Activated gamma-delta T cell treated with anti-CD3 and anti-CD28 coated beads, Interleukin-2, amount 50 U/mL, for 16 hours (primary cell): ENCODE results near the gene MARK2.
"Not testable (repeated sequence)": the region's sequence is repeated elsewhere in the genome, so short reads cannot be mapped to it uniquely, and the experiment has no call there.

Experiments used
- DNase-seq: peaks from one replicate; pipeline ENCODE4 v3.0.0-alpha.2; 2020; ENCODE audit warnings: low read depth

MARK2 gene

DNA sequence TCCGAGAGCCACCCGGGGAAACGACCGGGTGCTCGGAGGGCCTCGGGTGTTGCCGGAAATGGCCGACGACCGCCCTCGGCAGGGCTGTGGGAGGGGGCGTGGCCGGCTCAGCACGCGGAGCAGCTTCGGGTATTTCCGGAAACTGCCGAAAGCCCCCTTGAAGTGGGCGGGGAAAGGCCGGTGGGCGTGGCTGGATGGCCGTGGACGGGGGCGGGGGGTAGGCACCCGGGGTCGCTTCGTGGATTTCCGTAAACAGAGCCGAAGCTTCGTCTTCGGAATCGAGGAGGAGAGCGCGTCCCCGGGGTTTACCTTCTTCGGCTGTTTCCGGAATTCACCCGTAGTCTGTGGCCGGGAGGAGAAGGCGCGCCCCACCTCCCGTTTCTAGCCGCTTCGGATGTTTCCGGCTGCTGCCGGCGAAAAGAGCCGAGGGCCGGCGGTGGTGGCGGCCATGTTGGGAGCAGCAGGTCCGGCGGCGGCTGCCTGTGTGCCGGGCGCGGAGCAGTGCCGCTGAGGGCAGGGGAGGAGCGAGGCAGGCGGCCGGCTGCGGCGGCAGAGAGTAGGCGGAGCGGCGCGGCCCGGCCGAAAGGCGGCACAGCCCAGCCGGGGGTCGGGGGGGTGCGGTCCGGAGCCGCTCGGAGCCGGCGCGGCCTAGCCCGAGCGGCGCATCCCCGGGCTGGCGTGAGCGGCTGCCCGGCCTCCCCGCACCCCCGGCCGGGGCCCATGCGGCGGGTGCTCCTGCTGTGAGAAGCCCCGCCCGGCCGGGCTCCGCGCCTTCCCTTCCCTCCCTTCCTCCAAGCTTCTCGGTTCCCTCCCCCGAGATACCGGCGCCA, at the start of gene MARK2:
TSS of gene MARK2 (plus strand) at position 433 of the 830 bp plus-strand sequence. CDS start at position 830, 397 bp downstream.
- DNase-seq = peak; percentile 100

DNA sequence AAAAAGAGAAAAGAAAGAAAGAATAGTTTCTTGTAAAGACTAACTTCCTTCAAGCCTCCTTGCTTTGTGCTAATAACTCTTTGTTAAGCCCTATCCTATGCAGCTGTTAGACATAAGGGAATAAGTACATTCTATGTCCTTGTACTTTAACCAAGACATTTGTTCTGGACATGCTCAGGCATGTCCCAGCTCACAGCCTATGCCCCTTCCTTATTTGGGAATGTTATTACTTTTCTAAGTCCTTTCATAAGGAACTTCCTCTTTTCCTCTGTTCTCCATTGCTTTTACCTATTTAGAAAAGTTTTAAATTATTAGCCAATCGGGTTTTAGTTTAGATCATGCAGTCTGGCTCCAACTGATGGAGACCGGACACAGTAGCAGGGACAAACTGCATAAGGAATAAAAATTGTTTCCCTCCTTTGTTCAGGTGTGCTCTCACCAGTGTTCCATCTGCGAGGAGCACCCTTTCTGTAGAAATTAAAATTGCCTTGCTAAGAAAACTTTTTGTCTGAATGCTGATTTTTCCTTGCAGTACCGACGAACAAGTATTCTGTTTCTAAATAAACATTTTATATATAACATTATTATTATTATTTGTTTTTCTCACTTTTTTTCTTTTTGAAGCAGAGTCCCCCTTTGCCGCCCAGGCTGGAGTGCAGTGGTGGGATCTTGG, 47.3 kb upstream of the MARK2 start:
- no peak for DNase-seq

DNA sequence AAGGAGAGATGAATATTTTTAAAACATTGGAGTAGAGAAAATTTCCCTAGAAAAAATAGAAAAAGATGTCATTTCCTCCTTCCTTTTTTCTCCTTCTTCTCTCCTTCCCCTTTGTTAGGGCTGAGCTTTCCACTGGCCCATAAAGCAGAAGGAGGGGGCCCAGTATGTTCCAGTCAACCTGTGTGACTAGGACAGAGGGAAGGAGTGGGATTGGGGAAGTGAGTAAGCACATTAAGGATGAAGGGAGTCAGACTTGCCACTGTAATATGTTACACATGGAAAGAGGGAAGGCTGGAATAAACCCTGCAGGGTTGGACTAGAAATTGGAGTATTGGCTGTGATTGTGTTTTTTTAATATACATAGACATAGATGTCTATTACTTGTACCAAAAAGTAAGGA, 45.7 kb upstream of the MARK2 start:
- no peak for DNase-seq

DNA sequence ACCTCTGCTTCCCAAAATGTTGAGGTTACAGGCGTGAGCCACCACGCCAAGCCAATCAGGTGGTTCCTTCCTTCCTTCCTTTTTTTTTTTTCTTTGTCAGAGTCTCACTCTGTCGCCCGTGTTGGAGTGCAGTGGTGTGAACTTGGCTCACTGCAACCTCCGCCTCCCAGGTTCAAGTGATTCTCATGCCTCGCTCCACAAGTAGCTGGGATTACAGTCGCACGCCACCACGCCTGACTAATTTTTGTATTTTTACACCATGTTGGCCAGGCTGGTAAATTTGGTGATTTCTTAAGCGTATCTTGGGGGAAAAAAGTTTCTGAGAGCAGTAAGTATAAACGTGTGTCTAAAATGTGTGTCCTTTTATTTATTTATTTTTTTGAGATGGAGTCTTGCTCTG, 43.8 kb upstream of the MARK2 start:
- no peak for DNase-seq

DNA sequence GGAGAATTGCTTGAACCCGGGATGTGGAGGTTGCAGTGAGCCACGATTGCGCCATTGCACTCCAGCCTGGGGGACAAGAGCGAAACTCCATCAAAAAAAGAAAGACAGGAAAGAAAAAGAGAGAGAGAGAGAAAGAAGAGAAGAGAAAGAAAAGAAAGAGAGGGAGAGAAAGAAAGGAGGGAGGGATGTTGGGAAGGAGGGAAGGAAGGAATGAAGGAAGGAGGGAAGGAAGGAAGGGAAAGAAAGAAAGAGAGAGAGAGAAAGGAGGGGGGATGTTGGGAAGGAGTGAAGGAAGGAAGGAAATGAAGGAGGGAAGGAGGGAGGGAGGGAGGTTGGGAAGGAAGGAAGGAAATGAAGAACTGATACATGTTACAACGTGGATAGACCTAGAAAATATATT, 38.0 kb upstream of the MARK2 start:
- no peak for DNase-seq

DNA sequence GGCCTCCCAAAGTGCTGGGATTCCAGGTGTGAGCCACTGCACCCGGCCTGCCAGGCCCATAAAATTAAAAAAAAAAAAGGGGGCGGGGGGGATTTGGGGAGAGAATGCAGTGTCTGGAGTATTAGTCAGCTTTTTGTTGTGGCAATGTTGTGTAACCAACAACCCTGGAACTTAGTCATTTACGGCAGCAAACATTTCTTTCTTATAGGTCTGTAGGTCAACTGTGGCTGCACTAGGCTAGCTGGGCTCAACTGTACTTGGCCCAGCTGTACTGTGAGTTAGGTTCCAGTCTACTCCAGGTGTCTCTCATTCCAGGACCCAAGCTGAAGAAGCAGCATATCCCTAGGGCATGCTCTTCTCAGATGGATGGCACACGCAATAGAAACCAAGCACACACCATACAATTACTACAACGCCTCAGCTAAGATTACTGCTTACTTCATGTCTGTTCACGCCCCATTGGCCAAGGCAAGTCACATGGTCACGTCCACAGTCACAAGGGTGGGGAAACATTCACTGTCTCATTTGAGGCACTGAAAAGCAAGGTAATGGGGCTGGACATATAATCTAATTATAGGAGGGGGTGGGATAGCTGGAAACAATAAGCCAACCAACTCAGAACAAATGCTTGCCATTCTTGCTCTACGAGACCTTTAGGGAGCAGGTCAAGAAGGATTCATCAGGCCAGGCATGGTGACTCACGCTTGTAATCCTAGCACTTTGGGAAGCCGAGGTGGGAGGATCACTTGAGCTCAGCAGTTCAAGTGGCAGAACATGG, 36.1 kb upstream of the MARK2 start:
- DNase-seq = no peak

DNA sequence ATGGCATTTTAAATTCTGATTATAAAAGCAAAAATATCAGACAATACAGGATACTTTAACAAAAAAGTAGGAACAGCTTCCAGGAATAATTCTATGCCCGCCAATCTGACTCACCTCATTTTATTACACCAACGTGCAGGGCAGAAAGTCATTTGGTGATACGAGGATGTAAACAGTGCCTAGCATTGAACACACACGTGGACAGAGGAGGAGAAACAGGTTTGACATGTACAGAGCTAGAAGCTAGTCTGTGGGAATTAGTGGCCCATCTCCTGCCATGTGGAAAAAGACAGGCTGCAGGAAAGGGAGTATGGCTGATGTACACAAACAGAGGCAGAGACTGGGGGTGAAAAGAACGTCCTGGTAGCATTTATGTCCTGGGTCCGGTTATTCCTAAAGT, 34.7 kb upstream of the MARK2 start:
- no peak for DNase-seq

DNA sequence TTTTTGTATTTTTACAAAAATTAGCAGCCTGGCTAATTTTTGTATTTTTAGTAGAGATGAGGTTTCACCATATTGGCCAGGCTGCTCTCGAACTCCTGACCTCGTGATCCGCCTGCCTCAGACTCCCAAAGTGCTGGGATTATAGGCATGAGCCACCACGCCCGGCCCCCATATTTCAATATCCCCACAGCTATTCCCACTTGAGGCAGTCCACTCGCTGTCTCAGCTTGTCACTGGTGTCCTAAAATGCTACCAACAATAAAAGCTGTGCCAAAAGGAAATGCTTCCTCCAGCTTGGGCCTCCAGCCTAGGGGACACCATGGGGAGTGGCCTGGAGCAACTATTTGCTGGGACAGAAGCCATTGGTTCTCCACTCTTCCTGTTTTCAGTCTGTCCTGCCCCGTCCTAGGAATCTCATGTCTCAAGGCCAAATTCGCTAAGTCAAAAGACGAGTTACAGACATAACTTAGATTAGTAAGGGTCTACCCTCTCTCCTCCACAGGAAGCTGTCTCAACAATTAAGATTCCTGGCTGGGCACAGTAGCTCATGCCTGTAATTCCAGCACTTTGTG, 33.0 kb upstream of the MARK2 start:
- DNase-seq = no peak

DNA sequence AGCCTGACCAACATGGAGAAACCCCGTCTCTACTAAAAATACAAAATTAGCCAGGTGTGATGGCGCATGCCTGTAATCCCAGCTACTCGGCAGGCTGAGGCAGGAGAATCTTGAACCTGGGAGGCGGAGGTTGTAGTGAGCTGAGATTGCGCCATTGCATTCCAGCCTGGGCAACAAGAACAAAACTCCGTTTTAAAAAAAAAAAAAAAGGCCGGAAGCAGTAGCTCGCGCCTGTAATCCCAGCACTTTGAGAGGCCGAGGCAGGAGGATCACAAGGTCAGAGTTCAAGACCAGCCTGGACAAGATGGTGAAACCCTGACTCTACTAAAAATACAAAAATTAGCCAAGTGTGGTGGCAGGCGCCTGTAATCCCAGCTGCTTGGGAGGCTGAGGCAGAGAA, 28.5 kb upstream of the MARK2 start:
- not testable (repeated sequence) for DNase-seq

DNA sequence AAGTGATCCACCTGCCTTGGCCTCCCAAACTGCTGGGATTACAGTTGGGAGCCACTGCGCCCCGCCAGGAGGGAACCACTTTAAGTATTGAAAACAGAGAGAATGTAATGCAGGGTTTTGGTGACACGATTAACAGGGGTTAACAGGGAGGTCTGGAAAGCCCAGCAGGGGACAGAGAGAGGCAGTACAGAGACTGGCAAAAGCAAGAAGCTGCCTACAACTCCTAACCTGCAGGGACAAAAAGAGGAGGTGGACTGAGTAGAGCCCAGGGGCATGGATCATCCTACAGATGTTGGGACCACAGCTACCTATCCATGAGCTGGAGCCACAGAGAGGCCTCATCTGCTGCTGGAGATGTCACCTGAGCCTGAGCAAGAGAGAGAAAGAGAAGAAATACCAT, 27.4 kb upstream of the MARK2 start:
- DNase-seq = no peak

DNA sequence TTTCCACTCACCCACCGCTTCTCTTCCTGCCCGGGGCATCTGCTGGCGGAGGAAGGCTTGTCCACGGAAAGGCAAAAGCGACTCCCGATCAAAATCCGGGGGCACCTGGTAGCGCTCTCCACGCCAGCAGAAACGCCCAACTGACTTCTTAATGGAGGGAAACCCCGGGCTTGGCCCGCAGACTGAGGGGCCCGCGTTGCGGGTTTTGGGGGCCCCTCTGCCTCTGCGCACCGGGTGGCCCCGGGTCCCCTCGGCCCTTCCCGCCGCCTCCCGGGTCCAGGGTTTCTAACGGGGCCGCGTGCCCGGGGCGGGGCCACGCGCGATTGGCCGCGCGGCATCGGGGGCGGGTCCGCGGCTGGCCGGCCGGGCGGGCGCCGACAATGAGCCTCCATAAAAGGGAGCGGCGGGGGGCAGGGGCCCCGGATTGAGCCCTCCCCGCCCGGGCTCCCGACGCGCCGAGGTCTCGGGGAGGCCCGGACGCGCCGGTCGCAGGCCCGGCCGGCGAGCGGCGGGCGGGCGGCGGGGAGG, 25.8 kb upstream of the MARK2 start, which contains the start of gene SPINDOC:
TSS of gene SPINDOC (plus strand) at position 422 of the 528 bp plus-strand sequence. CDS start 231 bp downstream, outside the sequence.
- DNase-seq = peak; percentile 51

DNA sequence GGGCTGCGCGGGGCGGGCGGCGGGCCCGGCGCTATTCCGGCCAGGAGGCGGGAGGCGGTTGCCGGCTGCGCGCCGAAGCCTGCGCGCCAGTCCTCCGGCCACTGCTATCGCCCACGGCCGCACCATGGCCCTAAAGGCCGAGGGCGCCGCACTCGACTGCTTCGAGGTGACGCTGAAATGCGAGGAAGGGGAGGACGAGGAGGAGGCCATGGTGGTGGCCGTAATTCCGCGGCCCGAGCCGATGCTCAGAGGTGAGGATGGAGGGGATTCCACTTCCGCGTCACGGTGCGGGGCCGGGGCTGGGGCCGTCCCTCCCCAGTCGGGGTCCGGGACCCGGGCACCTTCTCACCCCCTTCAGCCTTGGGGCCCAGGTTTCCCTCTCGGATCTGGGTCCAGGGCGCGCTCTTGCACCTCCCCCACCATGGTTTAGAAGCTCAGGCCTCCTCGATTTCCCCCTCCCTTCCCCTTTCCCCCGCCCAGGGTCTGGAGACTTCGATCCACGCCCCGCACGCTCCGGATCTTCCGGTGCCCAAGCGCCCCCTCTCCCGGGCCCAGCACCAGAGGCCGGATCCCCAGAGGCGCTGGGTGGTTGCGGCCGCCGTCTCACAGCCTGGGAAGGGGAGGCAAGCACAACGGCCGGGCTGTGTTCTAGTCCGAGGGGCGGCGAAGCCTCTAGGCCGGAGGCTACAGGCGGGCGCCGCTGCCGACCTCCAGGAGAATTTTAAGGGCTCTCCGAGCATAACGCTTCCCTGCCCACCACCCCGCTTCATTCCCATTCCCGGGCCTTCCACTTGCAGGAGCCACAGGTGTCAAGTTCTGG, 25.1 kb upstream of the MARK2 start:
- no peak for DNase-seq

DNA sequence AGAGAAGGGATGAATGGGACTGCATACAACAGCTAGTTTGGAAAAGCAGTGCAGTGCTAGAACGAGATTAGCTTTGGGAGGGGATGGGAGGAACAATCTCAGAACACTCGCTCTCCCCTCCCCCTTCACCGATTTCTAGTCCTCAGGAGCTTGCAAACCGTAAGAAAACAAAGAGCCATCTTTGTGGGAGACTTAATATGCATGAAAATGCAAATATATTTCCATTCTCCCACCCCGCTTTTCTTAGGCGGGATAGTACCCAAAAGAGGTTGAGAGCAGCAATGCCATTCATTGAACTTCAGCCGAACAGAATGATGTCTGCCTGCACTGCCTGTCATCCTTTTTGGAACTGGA, 24.6 kb upstream of the MARK2 start:
- no peak for DNase-seq

DNA sequence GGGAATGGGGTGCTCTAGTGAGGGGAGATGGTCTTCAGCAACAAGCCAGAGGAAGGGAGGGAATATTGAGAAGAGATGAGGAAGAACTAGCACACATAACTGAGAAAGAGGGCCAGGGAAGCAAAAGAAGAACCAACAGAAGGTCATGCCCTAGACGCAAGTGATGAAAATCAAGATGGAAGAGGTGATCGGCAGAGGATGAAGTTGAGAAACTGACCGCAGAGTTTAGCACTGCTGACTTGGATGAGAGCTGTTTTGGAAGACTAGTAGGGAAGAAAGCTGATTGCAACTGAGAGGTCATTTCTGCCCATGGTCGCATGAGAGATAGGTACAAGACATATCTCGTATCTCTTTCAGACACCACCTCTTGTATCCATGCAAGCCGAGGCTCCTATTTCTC, 22.7 kb upstream of the MARK2 start:
- DNase-seq = no peak

DNA sequence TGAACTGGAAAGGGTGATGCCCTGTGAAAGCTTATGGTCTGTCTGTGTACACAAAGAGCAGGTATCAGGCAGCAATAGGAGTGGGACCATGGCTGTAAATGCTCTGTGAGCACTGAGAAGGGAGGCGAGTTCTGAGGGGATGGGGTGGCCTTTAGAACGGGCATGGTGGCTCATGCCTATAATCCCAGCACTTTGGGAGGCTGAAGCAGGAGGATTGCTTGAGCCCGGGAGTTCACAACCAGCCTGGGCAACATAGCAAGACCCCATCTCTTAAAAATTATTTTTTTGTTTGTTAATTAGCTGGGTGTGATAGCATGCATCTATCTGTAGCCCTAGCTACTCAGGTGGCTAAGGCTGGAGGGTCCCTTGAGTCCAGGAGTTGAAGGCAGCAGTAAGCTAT, 22.2 kb upstream of the MARK2 start:
- no peak for DNase-seq

DNA sequence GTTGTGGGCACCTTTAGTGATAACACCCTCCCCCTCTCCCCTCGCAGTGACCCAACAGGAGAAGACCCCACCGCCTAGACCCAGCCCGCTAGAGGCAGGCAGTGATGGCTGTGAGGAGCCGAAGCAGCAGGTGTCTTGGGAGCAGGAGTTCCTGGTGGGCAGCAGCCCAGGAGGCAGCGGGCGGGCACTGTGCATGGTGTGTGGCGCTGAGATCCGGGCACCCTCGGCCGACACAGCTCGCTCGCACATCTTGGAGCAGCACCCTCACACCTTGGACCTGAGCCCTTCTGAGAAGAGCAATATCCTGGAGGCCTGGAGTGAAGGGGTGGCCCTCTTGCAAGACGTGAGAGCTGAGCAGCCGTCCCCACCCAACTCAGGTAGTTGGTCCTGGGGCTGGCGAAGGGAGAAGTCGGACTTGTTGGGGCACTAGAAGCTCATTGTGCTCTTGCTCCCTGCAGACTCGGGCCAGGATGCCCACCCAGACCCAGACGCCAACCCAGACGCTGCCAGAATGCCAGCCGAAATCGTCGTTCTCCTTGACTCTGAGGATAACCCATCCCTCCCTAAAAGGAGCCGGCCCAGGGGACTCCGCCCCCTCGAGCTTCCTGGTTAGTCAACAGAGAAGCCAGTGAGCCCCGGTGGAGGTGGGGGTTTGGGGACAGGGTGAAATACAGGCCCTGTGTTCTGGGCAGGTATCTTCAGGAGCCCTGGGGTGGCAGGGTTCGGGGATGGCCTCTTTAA, 21.0 kb upstream of the MARK2 start:
- no peak for DNase-seq

DNA sequence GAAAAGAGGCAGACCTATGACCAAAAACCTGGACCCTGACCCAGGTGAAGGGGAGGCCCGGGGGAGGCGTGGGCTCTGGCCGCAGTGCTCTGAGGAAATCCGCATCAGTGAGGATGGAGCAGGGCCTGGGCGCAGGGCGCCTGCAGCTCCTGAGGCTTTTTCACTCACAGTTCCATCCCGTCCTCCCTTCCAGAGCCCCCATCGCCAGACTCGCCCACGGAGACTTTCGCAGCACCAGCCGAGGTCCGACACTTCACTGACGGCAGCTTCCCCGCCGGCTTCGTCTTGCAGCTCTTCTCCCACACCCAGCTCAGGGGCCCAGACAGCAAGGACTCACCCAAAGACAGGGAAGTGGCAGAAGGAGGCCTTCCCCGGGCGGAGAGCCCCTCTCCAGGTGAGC, 20.3 kb upstream of the MARK2 start:
- no peak for DNase-seq

DNA sequence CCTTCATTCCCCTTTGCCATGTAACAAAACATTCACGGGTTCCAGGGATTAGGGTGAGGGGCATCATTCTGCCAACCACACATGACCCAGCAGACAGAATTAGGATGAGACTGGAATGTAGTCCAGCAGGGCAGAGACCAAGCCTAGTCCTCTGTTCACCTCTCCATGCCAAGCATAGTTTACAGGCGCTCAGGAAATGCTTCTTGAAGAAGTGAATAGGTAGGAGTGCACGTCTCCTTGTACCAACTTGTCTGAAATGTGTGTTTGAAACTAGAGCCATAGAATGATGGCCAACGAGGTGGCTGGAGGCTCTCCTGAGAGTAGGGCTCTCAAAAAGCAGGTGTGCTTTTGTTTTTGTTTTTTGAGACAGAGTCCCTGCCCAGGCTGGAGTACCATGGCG, 17.5 kb upstream of the MARK2 start:
- no peak for DNase-seq

DNA sequence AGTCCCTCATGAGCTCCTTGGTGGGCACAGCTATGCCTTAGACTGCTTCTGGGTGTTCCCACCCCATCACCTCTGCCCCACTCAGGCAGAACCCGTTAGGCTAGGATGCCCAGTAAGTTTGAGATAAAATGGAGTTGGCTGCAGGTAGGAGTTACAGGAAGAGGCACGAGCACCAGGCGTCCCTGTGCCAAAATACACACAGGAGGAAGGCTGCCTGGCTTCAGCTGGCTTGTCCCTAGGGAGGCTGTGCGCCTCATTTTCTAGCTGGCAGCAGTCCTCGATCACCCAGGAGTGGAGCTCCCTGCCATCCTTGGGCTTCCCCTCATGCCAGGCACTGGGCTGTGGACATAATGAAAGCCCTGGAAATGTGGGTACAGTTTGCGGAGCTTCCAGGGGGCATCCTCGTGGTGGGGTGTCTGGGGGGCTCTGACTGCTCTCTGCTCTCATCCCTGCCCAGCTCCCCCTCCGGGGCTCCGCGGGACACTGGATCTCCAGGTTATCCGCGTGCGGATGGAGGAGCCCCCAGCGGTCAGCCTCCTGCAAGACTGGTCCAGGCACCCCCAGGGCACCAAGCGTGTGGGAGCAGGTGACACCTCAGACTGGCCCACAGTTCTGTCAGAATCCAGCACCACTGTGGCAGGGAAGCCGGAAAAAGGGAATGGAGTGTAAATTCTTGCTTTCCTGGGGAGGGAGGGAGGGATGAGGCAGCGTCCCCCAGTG, 12.3 kb upstream of the MARK2 start:
- DNase-seq = no peak
